Measurements from ENCODE around the gene CAAP1.
A peak's percentile ranks its signal among the peaks of the same experiment; 100 is the strongest.
"Not testable (repeated sequence)": the region's sequence is repeated elsewhere in the genome, so short reads cannot be mapped to it uniquely, and the experiment has no call there.

CAAP1 gene

GRCh38 chr9:26893030-26893676 is 551 bp upstream of the CAAP1 start:
- Mint-ChIP-seq H3K36me3 (ENCODE audit: low read depth) (peaks cover 15% of the 10 kb centered on the region), H3K27me3 (ENCODE audit: low read depth, poor library complexity) (peaks cover 4% of the 10 kb centered on the region), H3K9me3 (peaks cover 13% of the 10 kb centered on the region), H3K4me1 (peaks cover 24% of the 10 kb centered on the region), H3K27ac (peak overlapping the region; percentile 100), H3K4me3 (peak overlapping the region; percentile 97)
- DNase-seq, result no peak
- TF ChIP-seq CTCF (IDR thresholded peaks at IDR 0.05), result no peak

- Mint-ChIP-seq H3K36me3 (ENCODE audit: low read depth) (peaks cover 28% of the 10 kb centered on the region), H3K27me3 (ENCODE audit: low read depth, poor library complexity) (peaks cover 4% of the 10 kb centered on the region), H3K27ac (peak overlapping the region; percentile 100), H3K4me1 (peaks cover 24% of the 10 kb centered on the region), H3K9me3 (peaks cover 13% of the 10 kb centered on the region), H3K4me3 (peak overlapping the region; percentile 97)
- no peak for DNase-seq
- TF ChIP-seq CTCF (IDR thresholded peaks at IDR 0.05), result no peak
Measured at GRCh38 chr9:26891726-26892125, 876 bp downstream of the CAAP1 start.

- DNase-seq, result no peak
- Mint-ChIP-seq H3K27me3 (ENCODE audit: low read depth, poor library complexity) (peaks cover 4% of the 10 kb centered on the region), H3K9me3 (peaks cover 15% of the 10 kb centered on the region), H3K4me3 (no peak overlapping the region), H3K27ac (no peak overlapping the region), H3K36me3 (ENCODE audit: low read depth) (peaks cover 53% of the 10 kb centered on the region), H3K4me1 (peaks cover 24% of the 10 kb centered on the region)
- no peak for TF ChIP-seq CTCF (IDR thresholded peaks at IDR 0.05)
Measured at GRCh38 chr9:26888271-26888670, 4.3 kb downstream of the CAAP1 start.

GRCh38 chr9:26882154-26882553 is 10.4 kb downstream of the CAAP1 start:
- Mint-ChIP-seq H3K4me1 (no peaks in the 10 kb centered on the region), H3K27ac (no peak overlapping the region), H3K9me3 (peaks cover 43% of the 10 kb centered on the region), H3K27me3 (ENCODE audit: low read depth, poor library complexity) (no peaks in the 10 kb centered on the region), H3K36me3 (ENCODE audit: low read depth) (peaks cover 98% of the 10 kb centered on the region), H3K4me3 (no peak overlapping the region)
- DNase-seq, result no peak
- no peak for TF ChIP-seq CTCF (IDR thresholded peaks at IDR 0.05)

GRCh38 chr9:26880262-26880661 is 12.3 kb downstream of the CAAP1 start:
- Mint-ChIP-seq H3K27me3 (ENCODE audit: low read depth, poor library complexity) (no peaks in the 10 kb centered on the region), H3K36me3 (ENCODE audit: low read depth) (peaks cover 97% of the 10 kb centered on the region), H3K4me3 (no peak overlapping the region), H3K4me1 (no peaks in the 10 kb centered on the region), H3K9me3 (peaks cover 43% of the 10 kb centered on the region), H3K27ac (no peak overlapping the region)
- no peak for TF ChIP-seq CTCF (IDR thresholded peaks at IDR 0.05)
- DNase-seq, result no peak

GRCh38 chr9:26875155-26875554 is 17.4 kb downstream of the CAAP1 start:
- H3K9me3 Mint-ChIP-seq, result peaks cover 12% of the 10 kb centered on the region
- DNase-seq; H3K4me1 Mint-ChIP-seq; H3K4me3 Mint-ChIP-seq; H3K27me3 Mint-ChIP-seq (ENCODE audit: low read depth, poor library complexity); H3K27ac Mint-ChIP-seq: not testable (repeated sequence)
- H3K36me3 Mint-ChIP-seq (ENCODE audit: low read depth), result peaks cover 64% of the 10 kb centered on the region

Data from nephron progenitor cell (in vitro differentiated cells).